ENCODE data around the gene UCKL1.

- TF ChIP-seq CTCF (IDR thresholded peaks at IDR 0.05): no peak
- TF ChIP-seq POLR2A (IDR thresholded peaks at IDR 0.05): no peak
Measured at GRCh38 chr20:63946986-63947637, 9.1 kb downstream of the UCKL1 start.
